Mesothelial cell of epicardium (in vitro differentiated cells): ENCODE data around the gene DSE. TPM values are rescaled to one million over a fixed set of nuclear protein-coding genes. Genes with fewer than 3 reads are reported as not detected.

Source experiments
- DNase-seq, 2 experiments: peaks; one replicate each; pipeline ENCODE4 v3.0.0; 2021; ENCODE audit warnings: low spot score in 2 of 2; ENCODE audit not compliant: unreplicated experiment in 2 of 2
- H3K27ac Mint-ChIP-seq: 2 replicates; pipeline ENCODE4 v1.8.0; 2021; ENCODE audit warnings: mixed read lengths
- H3K27me3 Mint-ChIP-seq: 2 replicates; pipeline ENCODE4 v1.8.0; 2021; ENCODE audit warnings: low read depth, mixed read lengths
- H3K36me3 Mint-ChIP-seq: 2 replicates; pipeline ENCODE4 v1.8.0; 2021; ENCODE audit warnings: mixed read lengths
- H3K4me1 Mint-ChIP-seq: 2 replicates; pipeline ENCODE4 v1.8.0; 2021; ENCODE audit warnings: mixed read lengths
- H3K4me3 Mint-ChIP-seq: 2 replicates; pipeline ENCODE4 v1.8.0; 2021; ENCODE audit warnings: mild to moderate bottlenecking, moderate library complexity, mixed read lengths
- H3K9me3 Mint-ChIP-seq: 2 replicates; pipeline ENCODE4 v1.8.0; 2021; ENCODE audit warnings: mixed read lengths
- CTCF ChIP-seq: fragments of 200-600 bp; sonication (generic); IDR thresholded peaks from one replicate; pipeline ENCODE4 v1.5.0; 2021; ENCODE audit warnings: antibody characterized with exemption; ENCODE audit not compliant: unreplicated experiment
- total RNA-seq: library from RNA; stranded (reverse); gene quantifications from 3 replicates; pipeline ENCODE4 v1.2.1, GENCODE V29; 2021

Gene DSE
- total RNA-seq, 1 donor from 2014 or later, result 70.7 TPM

GRCh38 chr6:116388924-116389323 is 18.2 kb downstream of the DSE start:
- Mint-ChIP-seq H3K27me3 (no peaks in the 10 kb centered on the region), H3K4me1 (peaks cover 54% of the 10 kb centered on the region), H3K4me3 (no peak overlapping the region), H3K9me3 (no peaks in the 10 kb centered on the region), H3K27ac (no peak overlapping the region), H3K36me3 (no peaks in the 10 kb centered on the region)
- no peak for TF ChIP-seq CTCF
- no peak for DNase-seq

GRCh38 chr6:116389357-116389756 is 18.6 kb downstream of the DSE start:
- H3K4me3 Mint-ChIP-seq, result no peak overlapping the region
- peaks cover 54% of the 10 kb centered on the region for H3K4me1 Mint-ChIP-seq
- no peaks in the 10 kb centered on the region for H3K36me3 Mint-ChIP-seq
- H3K27me3 Mint-ChIP-seq, result no peaks in the 10 kb centered on the region
- H3K27ac Mint-ChIP-seq, result peak overlapping the region; percentile 35
- no peak for TF ChIP-seq CTCF
- no peak for DNase-seq
- H3K9me3 Mint-ChIP-seq, result no peaks in the 10 kb centered on the region

GRCh38 chr6:116390581-116390980 is 19.8 kb downstream of the DSE start:
- DNase-seq, result no peak
- TF ChIP-seq CTCF, result no peak
- Mint-ChIP-seq H3K27me3 (no peaks in the 10 kb centered on the region), H3K4me3 (no peak overlapping the region), H3K4me1 (peaks cover 51% of the 10 kb centered on the region), H3K27ac (no peak overlapping the region), H3K9me3 (no peaks in the 10 kb centered on the region), H3K36me3 (no peaks in the 10 kb centered on the region)

DNA sequence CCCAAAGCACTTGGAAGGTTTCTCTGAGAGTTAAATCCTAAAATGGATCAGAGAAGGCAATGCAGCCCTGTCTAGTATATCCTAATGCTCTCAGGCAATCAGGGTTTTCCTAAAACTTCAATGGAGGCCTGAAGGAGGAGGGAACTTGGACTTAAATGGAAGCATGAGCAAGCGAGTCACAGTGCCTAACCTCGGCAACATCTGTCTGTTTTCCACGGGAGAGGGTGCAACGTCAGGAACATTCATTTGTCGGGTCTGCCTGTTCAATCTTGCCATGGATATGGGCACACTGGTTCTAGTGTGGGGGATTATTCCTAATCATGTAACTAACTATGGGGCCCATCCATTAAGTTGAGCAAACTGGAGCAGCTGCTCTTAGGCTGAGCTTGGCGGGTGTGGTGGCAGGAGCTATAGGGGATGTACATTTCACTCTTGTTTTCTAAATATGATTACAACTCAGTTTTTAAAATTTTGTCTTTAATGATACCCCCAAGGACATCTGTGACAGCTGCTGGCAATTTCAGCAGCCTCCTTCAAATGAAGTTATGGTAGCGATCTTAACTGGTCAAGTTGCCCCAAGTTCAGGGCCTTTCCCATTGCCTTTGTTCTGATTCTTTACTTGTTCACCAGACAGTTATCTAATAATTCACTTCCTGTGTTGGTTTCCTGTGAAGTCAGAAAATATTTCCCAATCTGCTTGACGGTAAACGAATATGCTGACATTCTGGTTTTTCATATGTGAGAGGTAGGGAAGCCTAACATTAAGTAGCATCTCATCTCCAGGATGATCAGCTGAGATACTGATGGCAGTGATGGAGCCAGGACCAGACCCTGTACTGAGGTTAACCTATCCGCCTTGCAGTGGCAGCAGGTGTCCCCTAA is 21.6 kb downstream of the DSE start:
- Mint-ChIP-seq H3K27me3 (no peaks in the 10 kb centered on the region), H3K9me3 (no peaks in the 10 kb centered on the region), H3K27ac (peak overlapping the region; percentile 55), H3K4me3 (no peak overlapping the region), H3K4me1 (peaks cover 52% of the 10 kb centered on the region), H3K36me3 (no peaks in the 10 kb centered on the region)
- DNase-seq, result no peak
- no peak for TF ChIP-seq CTCF

GRCh38 chr6:116393430-116393829 is 22.7 kb downstream of the DSE start:
- Mint-ChIP-seq H3K4me3 (no peak overlapping the region), H3K36me3 (no peaks in the 10 kb centered on the region), H3K27ac (peak overlapping the region; percentile 47), H3K4me1 (peaks cover 62% of the 10 kb centered on the region), H3K27me3 (no peaks in the 10 kb centered on the region), H3K9me3 (no peaks in the 10 kb centered on the region)
- TF ChIP-seq CTCF, result no peak
- DNase-seq, result no peak
